H1 (cell line): ENCODE data around the gene MGMT. TPM values are rescaled to one million over a fixed set of nuclear protein-coding genes. Genes with fewer than 3 reads are reported as not detected.

Source experiments
- CTCF ChIA-PET: fragments of 300-600 bp; sonication (Branson Sonifier 250); formaldehyde crosslinking; loops from one replicate; lab custom pipeline; 2021; ENCODE audit not compliant: partially characterized antibody; lab: Charles Lee
- POLR2A ChIA-PET: fragments of 300-600 bp; sonication (Branson Sonifier 250); formaldehyde crosslinking; loops from one replicate; lab custom pipeline; 2021; ENCODE audit warnings: inconsistent platforms; ENCODE audit not compliant: partially characterized antibody; lab: Charles Lee
- DNase-seq, 2 experiments: peaks; one replicate each; pipeline versions ENCODE4 v3.0.0 to v3.0.0-alpha.2; 2010 to 2022; ENCODE audit warnings: low spot score in 2 of 2, low read depth in 1 of 2, mixed read lengths in 1 of 2
- FAIRE-seq: peaks from 2 replicates; lab custom pipeline; 2011; peaks lifted over from hg19 to GRCh38; lab: Jason Lieb, UNC
- H2AFZ ChIP-seq: 2 replicates; pipeline ENCODE4 v1.8.1; 2012; ENCODE audit warnings: low read length, inconsistent platforms
- H2AK5ac ChIP-seq: 2 replicates; pipeline ENCODE4 v1.6.1; 2013; ENCODE audit warnings: low read depth, low read length
- H2BK120ac ChIP-seq: replicated peaks from 2 replicates; pipeline ENCODE3; 2013; ENCODE audit warnings: low read depth, low read length, inconsistent platforms
- H2BK12ac ChIP-seq: 2 replicates; pipeline ENCODE4 v1.6.1; 2013; ENCODE audit warnings: low read depth, low read length
- H2BK15ac ChIP-seq: 2 replicates; pipeline ENCODE4 v1.6.1; 2013; ENCODE audit warnings: low read length
- H2BK20ac ChIP-seq: 2 replicates; pipeline ENCODE4 v1.6.1; 2013; ENCODE audit warnings: low read length
- H2BK5ac ChIP-seq: 2 replicates; pipeline ENCODE4 v1.6.1; 2013; ENCODE audit warnings: low read depth, low read length
- H3K14ac ChIP-seq: 2 replicates; pipeline ENCODE4 v1.6.1; 2013; ENCODE audit warnings: inconsistent platforms; ENCODE audit not compliant: insufficient read length
- H3K18ac ChIP-seq: 2 replicates; pipeline ENCODE4 v1.6.1; 2013; ENCODE audit warnings: low read length; ENCODE audit errors: extremely low read depth
- H3K23ac ChIP-seq: 2 replicates; pipeline ENCODE4 v1.6.1; 2013; ENCODE audit warnings: inconsistent platforms; ENCODE audit not compliant: insufficient read length
- H3K23me2 ChIP-seq: 2 replicates; pipeline ENCODE4 v1.6.1; 2013; ENCODE audit warnings: low read depth, low read length
- H3K27ac ChIP-seq: 2 replicates; pipeline ENCODE4 v1.6.1; 2011; ENCODE audit warnings: low read depth, low read length, inconsistent platforms
- H3K27me3 ChIP-seq, 4 experiments: replicated peaks in 1 of 4; 1 replicate in 1 of 4; 2 replicates in 3 of 4; pipeline versions ENCODE4 v1.6.1 to v1.8.1; 2011 to 2013; ENCODE audit warnings: low read length in 3 of 4, mild to moderate bottlenecking in 3 of 4, inconsistent platforms in 2 of 4, mixed read lengths in 2 of 4, moderate library complexity in 1 of 4; ENCODE audit not compliant: control insufficient read depth in 3 of 4, insufficient read depth in 3 of 4; ENCODE audit errors: extremely low read depth in 1 of 4
- H3K36me3 ChIP-seq, 4 experiments: 2 replicates each; pipeline versions ENCODE4 v1.6.1 to v1.8.1; 2011 to 2013; ENCODE audit warnings: mild to moderate bottlenecking in 4 of 4, low read length in 3 of 4, moderate library complexity in 2 of 4, control low read depth in 1 of 4, inconsistent platforms in 1 of 4; ENCODE audit not compliant: insufficient read depth in 4 of 4, control insufficient read depth in 2 of 4
- H3K4ac ChIP-seq: replicated peaks from 2 replicates; pipeline ENCODE3; 2013; ENCODE audit warnings: low read length, low read depth, mixed read lengths, inconsistent platforms; ENCODE audit not compliant: insufficient read length
- H3K4me1 ChIP-seq, 4 experiments: replicated peaks in 1 of 4; 1 replicate in 1 of 4; 2 replicates in 3 of 4; pipeline versions ENCODE4 v1.6.1 to v1.8.1; 2011 to 2013; ENCODE audit warnings: low read length in 3 of 4, inconsistent platforms in 2 of 4, mixed read lengths in 1 of 4; ENCODE audit not compliant: insufficient read depth in 4 of 4, control insufficient read depth in 3 of 4
- H3K4me2 ChIP-seq, 2 experiments: 2 replicates each; pipeline versions ENCODE4 v1.6.1 to v1.8.1; 2011 to 2013; ENCODE audit warnings: low read depth in 2 of 2, low read length in 2 of 2, control low read depth in 1 of 2, inconsistent platforms in 1 of 2, mild to moderate bottlenecking in 1 of 2; ENCODE audit not compliant: insufficient read depth in 1 of 2
- H3K4me3 ChIP-seq, 4 experiments: fragments of 200-600, 300-600 bp in 1 of 4; sonication (generic), shearing (Covaris generic), sonication (Bioruptor Twin) in 1 of 4; 2 replicates each; pipeline versions ENCODE4 v1.5.1 to v1.8.1; 2011 to 2016; ENCODE audit warnings: low read length in 4 of 4, low read depth in 3 of 4, control low read depth in 2 of 4, inconsistent platforms in 2 of 4, mild to moderate bottlenecking in 2 of 4, mixed read lengths in 1 of 4, moderate library complexity in 1 of 4; ENCODE audit not compliant: insufficient read depth in 2 of 4; ENCODE audit errors: extremely low read depth in 1 of 4
- H3K56ac ChIP-seq: replicated peaks from 2 replicates; pipeline ENCODE3; 2013; ENCODE audit warnings: low read depth, mild to moderate bottlenecking, mixed read lengths, low read length, inconsistent platforms; ENCODE audit not compliant: insufficient read length
- H3K79me1 ChIP-seq: 2 replicates; pipeline ENCODE4 v1.6.1; 2013; ENCODE audit warnings: low read depth, low read length, control low read depth
- H3K79me2 ChIP-seq, 2 experiments: 2 replicates each; pipeline versions ENCODE4 v1.6.1 to v1.8.1; 2012 to 2013; ENCODE audit warnings: low read length in 2 of 2, mild to moderate bottlenecking in 2 of 2, inconsistent platforms in 1 of 2; ENCODE audit not compliant: insufficient read depth in 2 of 2, control insufficient read depth in 1 of 2
- H3K9ac ChIP-seq, 4 experiments: replicated peaks in 1 of 4; 1 replicate in 1 of 4; 2 replicates in 3 of 4; pipeline versions ENCODE4 v1.6.1 to v1.8.1; 2011 to 2013; ENCODE audit warnings: low read depth in 3 of 4, low read length in 3 of 4, control low read depth in 2 of 4, mild to moderate bottlenecking in 2 of 4, moderate library complexity in 2 of 4, inconsistent platforms in 1 of 4; ENCODE audit errors: extremely low read depth in 1 of 4
- H3K9me3 ChIP-seq, 2 experiments: 2 replicates each; pipeline versions ENCODE4 v1.6.1 to v1.8.1; 2012 to 2013; ENCODE audit warnings: mild to moderate bottlenecking in 2 of 2, moderate library complexity in 2 of 2, control low read depth in 1 of 2, inconsistent platforms in 1 of 2, low read depth in 1 of 2, low read length in 1 of 2, mixed read lengths in 1 of 2; ENCODE audit not compliant: insufficient read depth in 2 of 2
- H4K20me1 ChIP-seq, 2 experiments: replicated peaks in 1 of 2; 2 replicates each; pipeline versions ENCODE3 to v1.8.1; 2011 to 2013; ENCODE audit warnings: inconsistent platforms in 2 of 2, low read length in 2 of 2, mild to moderate bottlenecking in 1 of 2; ENCODE audit not compliant: insufficient read depth in 2 of 2, control insufficient read depth in 1 of 2
- H4K5ac ChIP-seq: 2 replicates; pipeline ENCODE4 v1.6.1; 2013; ENCODE audit warnings: low read length, low read depth, mixed read lengths, inconsistent platforms; ENCODE audit not compliant: insufficient read length
- H4K8ac ChIP-seq: 2 replicates; pipeline ENCODE4 v1.8.0; 2013; ENCODE audit warnings: mild to moderate bottlenecking, moderate library complexity, low read length, inconsistent platforms; ENCODE audit not compliant: insufficient read depth; ENCODE audit errors: extremely low read depth
- H4K91ac ChIP-seq: replicated peaks from 2 replicates; pipeline ENCODE3; 2013; ENCODE audit warnings: low read length, mixed read lengths, inconsistent platforms; ENCODE audit not compliant: insufficient read length
- JUND ChIP-seq: IDR thresholded peaks from 2 replicates; pipeline ENCODE4 v1.6.1; 2011; ENCODE audit warnings: mild to moderate bottlenecking, improper control_type of control experiment, low read length
- KDM5A ChIP-seq: fragments of 200-600 bp; IDR thresholded peaks from 2 replicates; pipeline ENCODE4 v1.7.1; 2012; ENCODE audit warnings: mild to moderate bottlenecking, low read length, inconsistent platforms, mixed read lengths
- NANOG ChIP-seq: IDR thresholded peaks from 2 replicates; pipeline ENCODE4 v1.6.1; 2011; ENCODE audit warnings: low read length, low read depth, mild to moderate bottlenecking, inconsistent platforms; ENCODE audit not compliant: insufficient read depth, poor library complexity, severe bottlenecking
- PHF8 ChIP-seq: fragments of 200-600 bp; sonication (generic); conservative IDR thresholded peaks from 2 replicates; pipeline ENCODE4 v1.7.1; 2012; ENCODE audit warnings: low read depth, mild to moderate bottlenecking, inconsistent platforms, low read length, moderate library complexity
- RBBP5 ChIP-seq: IDR thresholded peaks from 2 replicates; pipeline ENCODE4 v1.7.1; 2012; ENCODE audit warnings: low read depth, mild to moderate bottlenecking, inconsistent platforms, low read length, moderate library complexity, borderline replicate concordance
- RNF2 ChIP-seq: fragments of 200-900, 300-1000 bp; sonication (generic); IDR thresholded peaks from 2 replicates; pipeline ENCODE4 v1.7.1; 2016; ENCODE audit warnings: borderline replicate concordance, low read depth, mild to moderate bottlenecking, antibody characterized with exemption, low read length; ENCODE audit not compliant: poor library complexity, severe bottlenecking; ENCODE audit errors: missing control alignments
- SIX5 ChIP-seq: IDR thresholded peaks from 2 replicates; pipeline ENCODE4 v1.6.1; 2011; ENCODE audit warnings: mild to moderate bottlenecking, low read depth, low read length
- TEAD4 ChIP-seq: IDR thresholded peaks from 2 replicates; pipeline ENCODE4 v1.6.1; 2012; ENCODE audit warnings: low read depth, low read length, inconsistent platforms, mixed read lengths
- WGBS, 2 experiments: shearing (Covaris generic) in 1 of 2; methylation state at CpG; one replicate each; pipeline versions ENCODE4 v1.1.6 to v1.1.7; 2013 to 2015; ENCODE audit warnings: low lambda C conversion rate in 2 of 2, mixed read lengths in 2 of 2, inconsistent platforms in 1 of 2, low coverage in 1 of 2, missing lambda C conversion rate in 1 of 2; ENCODE audit not compliant: insufficient replicate concordance in 2 of 2, insufficient coverage in 1 of 2, insufficient read length in 1 of 2; ENCODE audit errors: extremely low coverage in 1 of 2, missing lambda C conversion rate in 1 of 2; 5-methylcytosine and 5-hydroxymethylcytosine counted together
- polyA plus RNA-seq, 7 experiments: library from polyadenylated mRNA; depleted of rRNA in 3 of 7; stranded (reverse) in 5 of 7; unstranded in 2 of 7; fragments of >200 nt in 5 of 7; fragments of 200-250 nt in 2 of 7; gene quantifications; 1 replicate in 5 of 7; 2 replicates in 1 of 7; 4 replicates in 1 of 7; pipeline versions ENCODE4 v1.2.1 to v1.2.3, GENCODE V29; 2011 to 2013; ENCODE audit warnings: missing spikeins in 2 of 7, mixed read lengths in 2 of 7
- total RNA-seq: library from RNA; stranded (reverse); fragmentation: NEBNext Ultra II Directional; extraction: Animal tissue kit (Norgen Biotek cat#: 25700); gene quantifications from 2 replicates; pipeline ENCODE4 v1.2.1, GENCODE V29; 2021
- TF ChIP-seq, protein P1 (sequence below): IDR thresholded peaks from 2 replicates; pipeline ENCODE4 v1.6.1; 2011; ENCODE audit warnings: low read depth, mild to moderate bottlenecking, low read length; ENCODE audit not compliant: insufficient read depth

Gene MGMT
- total and polyA plus RNA-seq, 2 of the 8 experiments (the other 6 are each of a cell fraction or from before 2014, with no cell fraction given) = 9.9 to 10.7 TPM

DNA sequence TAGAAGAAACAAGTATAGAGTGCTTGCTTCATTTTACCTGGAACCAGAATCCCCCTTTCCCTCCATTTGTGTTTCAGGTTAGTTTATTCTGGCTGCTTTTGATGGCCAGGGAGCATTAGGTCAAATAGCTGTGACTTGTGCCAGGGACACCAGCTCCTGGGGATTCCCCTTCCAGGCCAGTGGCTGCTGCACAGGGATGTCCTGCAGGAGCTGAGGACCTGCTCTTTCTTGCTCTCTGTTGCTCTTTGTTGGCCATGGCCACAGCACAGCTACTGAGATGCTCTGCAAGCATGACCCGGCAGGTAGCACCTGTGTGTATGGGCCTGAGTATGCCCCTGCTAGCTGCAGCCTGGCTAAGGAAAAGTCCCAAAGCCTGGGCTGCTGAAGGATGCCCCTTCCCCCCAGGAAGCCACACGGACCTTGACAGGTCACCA is 288.1 kb downstream of the MGMT start:
- POLR2A ChIA-PET = no interaction called here
- CTCF ChIA-PET = interaction anchor here (0.6 to 1.5 kb wide), 3 partner anchors 39 to 1060 kb away, joined by 4 to 6 read pairs (median 4); no protein-coding TSS in a partner anchor

More for the DNA sequence above, 288.1 kb downstream of the MGMT start:
- no peak for TF ChIP-seq NANOG
- no peak for TF ChIP-seq SIX5
- no peak for TF ChIP-seq RNF2
- TF ChIP-seq TEAD4 = no peak
- TF ChIP-seq RBBP5 = no peak
- no peak for TF ChIP-seq PHF8
- no peak for TF ChIP-seq JUND
- TF ChIP-seq, protein P1, sequence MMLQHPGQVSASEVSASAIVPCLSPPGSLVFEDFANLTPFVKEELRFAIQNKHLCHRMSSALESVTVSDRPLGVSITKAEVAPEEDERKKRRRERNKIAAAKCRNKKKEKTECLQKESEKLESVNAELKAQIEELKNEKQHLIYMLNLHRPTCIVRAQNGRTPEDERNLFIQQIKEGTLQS = no peak
- no peak for TF ChIP-seq KDM5A
- Histone ChIP-seq H4K91ac (no peak overlapping the region), H3K23me2 (no peaks in the 10 kb centered on the region), H3K79me2 (no peaks in the 10 kb centered on the region), H3K4me1 (no peaks in the 10 kb centered on the region), H3K36me3 (no peaks in the 10 kb centered on the region), H3K4me2 (no peak overlapping the region), H3K27ac (no peak overlapping the region), H3K9ac (no peak overlapping the region), H2BK15ac (no peak overlapping the region), H2BK5ac (no peak overlapping the region), H3K14ac (no peak overlapping the region), H2AFZ (no peak overlapping the region), H3K9me3 (peaks cover 9% of the 10 kb centered on the region in 2 experiments; a peak in 3 of 4 replicates), H3K27me3 (no peaks in the 10 kb centered on the region), H3K79me1 (no peaks in the 10 kb centered on the region), H2BK12ac (no peak overlapping the region), H2BK120ac (no peak overlapping the region), H4K5ac (no peak overlapping the region), H4K20me1 (no peaks in the 10 kb centered on the region), H2AK5ac (no peak overlapping the region), H4K8ac (no peak overlapping the region), H3K4me3 (no peak overlapping the region), H3K4ac (no peak overlapping the region), H3K18ac (no peak overlapping the region), H3K56ac (no peak overlapping the region), H3K23ac (no peak overlapping the region), H2BK20ac (no peak overlapping the region)
- FAIRE-seq (no peak), DNase-seq (no peak)
- WGBS, 2 experiments = 83% methylated on average over 2 of the region's 2 CpGs; no CpG with 5 or more reads in 1 of the 2 experiments
